Aorta (tissue), 5 donors: Measurements from ENCODE around the gene C19orf25. TPM values are rescaled to one million over a fixed set of nuclear protein-coding genes. Genes with fewer than 3 reads are reported as not detected.

Experiments used
- ATAC-seq: fragments of 200-7000 bp; cut with Tn5 transposase; one replicate; pipeline ENCODE4 v1.9.1; 2022; ENCODE audit warnings: moderate library complexity; ENCODE audit not compliant: low FRiP score
- DNase-seq, 2 donors: peaks; one replicate each; pipeline ENCODE4 v3.0.0-alpha.2; 2020
- H3K27ac ChIP-seq, 2 donors: one replicate each; pipeline ENCODE4 v1.5.1; 2013; ENCODE audit warnings: low read length in 2 of 2, mild to moderate bottlenecking in 2 of 2, moderate library complexity in 2 of 2, control low read depth in 1 of 2, inconsistent platforms in 1 of 2, low read depth in 1 of 2
- H3K27me3 ChIP-seq, 2 donors: one replicate each; pipeline ENCODE4 v1.6.1; 2013; ENCODE audit warnings: control low read depth in 1 of 2, low read length in 1 of 2, mild to moderate bottlenecking in 1 of 2, moderate library complexity in 1 of 2; ENCODE audit not compliant: insufficient read depth in 2 of 2, control insufficient read depth in 1 of 2
- H3K36me3 ChIP-seq, 2 donors: one replicate each; pipeline ENCODE4 v1.6.1; 2013; ENCODE audit warnings: control low read depth in 1 of 2, low read length in 1 of 2, mild to moderate bottlenecking in 1 of 2; ENCODE audit not compliant: insufficient read depth in 2 of 2, control insufficient read depth in 1 of 2
- H3K4me1 ChIP-seq, 2 donors: one replicate each; pipeline ENCODE4 v1.6.1; 2013; ENCODE audit warnings: low read length in 2 of 2, control low read depth in 1 of 2, mild to moderate bottlenecking in 1 of 2, moderate library complexity in 1 of 2; ENCODE audit not compliant: insufficient read depth in 2 of 2, control insufficient read depth in 1 of 2
- H3K4me3 ChIP-seq, 2 donors: one replicate each; pipeline ENCODE4 v1.5.1; 2013; ENCODE audit warnings: low read length in 2 of 2, control low read depth in 1 of 2, mild to moderate bottlenecking in 1 of 2
- H3K9me3 ChIP-seq: one replicate; pipeline ENCODE4 v1.6.1; 2013; ENCODE audit warnings: mild to moderate bottlenecking, low read length; ENCODE audit not compliant: control insufficient read depth
- WGBS, 2 donors: extraction: QIAGEN DNeasy Blood & Tissue Kit; methylation state at CpG; one replicate each; pipeline ENCODE4 v1.1.7; 2013; 5-methylcytosine and 5-hydroxymethylcytosine counted together
- intact Hi-C, 2 donors: fragments of 100-400 bp; cut with DNase I; formaldehyde crosslinking; loops; one replicate each; pipeline versions ENCODE4 v1.14.2 to v1.15.0; 2022
- polyA plus RNA-seq, 2 donors: library from polyadenylated mRNA; stranded (reverse); fragments of 200-250 nt; gene quantifications; one replicate each; pipeline ENCODE4 v1.2.3, GENCODE V29; 2013
- total RNA-seq, 2 donors: library from RNA; stranded (reverse); fragmentation: NEBNext Ultra II Directional; extraction: Animal tissue kit (Norgen Biotek cat#: 25700); gene quantifications; one replicate each; pipeline ENCODE4 v1.2.1, GENCODE V29; 2021
- donor health status: healthy with polysubstance abuse.
- donor health status: Bipolar disorder and iron deficiency.
- donor health status: DM: no; HTN: no; CAD: no.
- donor health status: DM: no; HTN: no; CAD: no.
- donor health status: DM: yes; HTN: yes; CAD: no.

Gene C19orf25
- total and polyA plus RNA-seq, 4 donors: 19.0 to 33.5 (median 22.8) TPM

DNA sequence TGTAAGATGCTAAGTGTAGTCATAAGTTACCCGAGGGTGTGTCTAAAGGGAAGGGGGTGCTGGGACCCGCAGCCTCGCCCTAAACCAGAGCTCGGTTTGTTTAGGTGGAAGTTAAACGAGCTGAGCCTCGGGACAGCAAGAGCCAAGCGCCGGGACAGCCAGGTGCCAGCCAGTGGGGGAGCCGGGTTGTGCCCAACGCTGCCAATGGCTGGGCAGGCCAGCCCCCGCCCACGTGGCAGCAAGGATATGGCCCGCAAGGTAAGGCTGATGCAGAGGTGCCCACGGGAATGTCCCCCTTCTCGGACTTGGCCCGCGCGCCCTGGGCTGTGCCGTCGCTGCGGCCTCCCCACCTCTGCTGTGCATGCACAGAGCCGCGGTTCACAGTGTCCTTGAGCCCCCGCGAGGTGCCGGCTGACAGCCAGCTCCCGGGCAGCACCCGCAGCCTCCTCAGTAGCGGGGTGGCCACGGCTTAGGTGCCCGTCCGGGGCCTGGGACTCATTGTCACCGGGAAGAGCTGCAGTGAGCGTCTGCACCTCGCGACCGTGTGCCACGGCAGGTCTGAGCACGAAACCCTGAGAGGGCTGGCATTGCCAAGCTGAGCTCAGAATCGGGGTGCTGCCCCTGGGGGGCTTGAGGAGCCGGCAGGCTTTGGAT, 50.1 kb downstream of the C19orf25 start:
- no peak overlapping the region for H3K4me3 ChIP-seq
- H3K27ac ChIP-seq: no peak overlapping the region
- WGBS, 2 donors: 90 to 91% methylated on average over 41 of the region's 41 CpGs
- intact Hi-C loops: no loop called here
- no peak for ATAC-seq
- H3K4me1 ChIP-seq: no peaks in the 10 kb centered on the region
- H3K36me3 ChIP-seq: no peaks in the 10 kb centered on the region
- H3K27me3 ChIP-seq: no peaks in the 10 kb centered on the region
- H3K9me3 ChIP-seq: no peaks in the 10 kb centered on the region
- DNase-seq: no peak

DNA sequence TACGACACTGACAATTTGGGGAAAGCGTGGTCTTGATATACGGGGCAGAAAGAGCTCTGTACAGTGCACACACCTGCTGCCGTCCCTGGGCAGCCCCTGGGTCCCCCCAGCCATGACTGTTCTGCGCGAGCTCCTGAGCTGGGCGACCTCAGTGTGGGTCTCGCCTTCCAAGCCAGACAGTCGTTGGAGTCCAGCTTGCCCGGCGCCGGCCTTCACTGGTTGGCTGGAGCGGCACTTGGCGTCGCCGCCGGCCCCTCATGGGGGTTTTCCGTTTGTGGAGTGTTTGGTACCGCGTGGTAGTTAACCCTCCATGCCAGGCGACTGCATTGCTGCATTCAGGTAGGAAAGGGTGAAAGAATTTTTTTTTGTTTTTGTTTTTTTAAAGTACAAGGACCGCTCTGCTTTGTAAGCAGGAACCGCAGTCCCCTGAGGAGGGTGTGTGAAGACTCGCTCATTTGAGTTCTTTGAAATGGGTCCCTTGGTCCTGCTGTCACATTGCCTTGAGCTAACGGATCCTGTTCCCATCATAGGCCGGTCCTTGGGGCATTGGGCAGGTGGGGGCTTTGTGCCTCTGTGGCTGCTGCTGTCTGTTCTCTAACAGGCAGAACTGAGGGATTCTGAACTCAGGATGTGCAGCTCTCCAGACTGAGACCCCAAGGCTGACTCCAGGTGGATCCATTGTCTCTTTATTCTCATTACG, 51.6 kb downstream of the C19orf25 start:
- DNase-seq: no peak
- intact Hi-C loops: no loop called here
- Histone ChIP-seq H3K9me3 (no peaks in the 10 kb centered on the region), H3K27ac (no peak overlapping the region), H3K27me3 (no peaks in the 10 kb centered on the region), H3K4me3 (no peak overlapping the region), H3K36me3 (no peaks in the 10 kb centered on the region), H3K4me1 (no peaks in the 10 kb centered on the region)
- ATAC-seq: no peak
- 87 to 90% methylated on average over 27 of the region's 27 CpGs for WGBS, 2 donors

DNA sequence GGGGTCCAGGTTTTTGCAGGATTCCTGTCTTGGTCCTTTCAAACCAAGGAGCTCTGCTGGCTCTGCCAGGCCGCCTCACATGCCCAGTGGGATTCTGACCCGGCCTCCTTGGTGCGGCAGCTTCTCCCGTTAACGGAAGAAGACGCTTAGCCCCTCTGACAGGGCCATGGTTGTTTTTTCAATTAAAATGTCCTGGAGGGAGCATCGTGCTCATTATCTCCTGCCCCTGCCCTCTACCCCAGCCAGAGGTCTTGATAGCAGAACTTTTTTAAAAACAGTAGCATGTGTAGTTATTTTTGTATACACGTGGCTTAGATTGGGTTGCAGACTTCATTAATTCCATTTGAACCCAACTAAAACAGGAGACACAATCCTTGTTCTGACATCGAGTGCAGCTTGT, 52.3 kb downstream of the C19orf25 start:
- no peaks in the 10 kb centered on the region for H3K9me3 ChIP-seq
- no peak overlapping the region for H3K4me3 ChIP-seq
- no peak overlapping the region for H3K27ac ChIP-seq
- DNase-seq: no peak
- H3K27me3 ChIP-seq: no peaks in the 10 kb centered on the region
- H3K36me3 ChIP-seq: no peaks in the 10 kb centered on the region
- intact Hi-C loops: no loop called here
- ATAC-seq: no peak
- whole genome bisulfite sequencing, 2 donors: 77 to 82% methylated on average over 9 of the region's 9 CpGs
- no peaks in the 10 kb centered on the region for H3K4me1 ChIP-seq

DNA sequence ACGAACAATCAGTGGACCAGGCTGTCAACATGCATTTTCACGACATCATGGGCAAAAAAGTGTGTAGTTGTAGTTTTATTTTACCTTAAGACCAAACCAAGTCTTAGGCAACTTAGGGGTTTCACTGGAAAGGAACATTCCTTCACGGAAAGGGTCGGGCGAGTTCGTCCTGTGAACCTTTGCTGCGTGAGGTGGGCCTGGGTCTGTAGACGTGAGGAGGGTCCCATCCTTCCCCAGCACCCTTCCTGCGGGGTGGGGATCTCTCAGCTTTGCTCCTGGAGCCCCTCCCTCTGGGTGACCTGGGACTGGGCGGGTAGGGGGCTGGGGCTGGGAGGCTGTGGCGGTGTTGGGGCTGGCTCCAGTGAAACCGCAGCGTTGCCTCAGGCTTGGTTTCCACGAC, 53.1 kb downstream of the C19orf25 start:
- WGBS, 2 donors: 91% methylated on average over 14 of the region's 14 CpGs
- no peaks in the 10 kb centered on the region for H3K36me3 ChIP-seq
- no peak overlapping the region for H3K4me3 ChIP-seq
- H3K4me1 ChIP-seq: no peaks in the 10 kb centered on the region
- DNase-seq (no peak), ATAC-seq (no peak)
- H3K27me3 ChIP-seq: no peaks in the 10 kb centered on the region
- intact Hi-C loops: no loop called here
- no peaks in the 10 kb centered on the region for H3K9me3 ChIP-seq
- no peak overlapping the region for H3K27ac ChIP-seq

DNA sequence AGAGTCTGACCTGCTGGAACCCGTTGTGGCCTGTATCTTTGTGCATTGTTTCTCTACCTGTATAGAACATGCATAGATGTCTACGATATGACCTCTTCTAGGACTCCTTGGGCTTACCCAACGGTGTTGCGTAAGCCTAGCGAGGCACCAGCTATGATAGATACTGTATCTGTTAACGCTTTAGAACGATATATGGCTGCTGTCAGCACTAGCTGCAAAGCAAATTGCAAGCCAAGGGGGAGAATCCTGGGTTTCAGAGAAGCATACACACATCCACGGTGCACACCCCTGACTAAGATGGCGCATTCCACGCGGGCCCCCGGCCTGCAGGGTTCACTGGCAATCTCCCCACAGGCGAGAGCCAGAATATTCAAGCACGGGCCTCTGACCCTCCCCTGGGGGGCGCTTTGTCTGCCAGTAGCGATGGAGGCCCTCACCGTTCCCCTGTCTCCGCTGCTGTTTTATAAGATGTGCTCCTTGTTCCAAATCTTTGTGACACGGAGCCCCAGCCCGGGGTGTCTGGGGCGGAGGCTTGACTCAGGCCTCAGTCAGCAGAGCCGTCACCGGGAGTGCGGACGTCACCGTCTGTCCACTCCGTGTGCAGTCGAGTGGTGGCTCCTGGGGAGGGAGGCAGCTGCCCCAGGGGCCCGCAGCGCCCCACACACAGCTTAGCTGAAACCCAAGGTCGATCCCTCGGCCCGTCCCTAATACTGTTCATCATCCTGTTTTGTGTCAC, 53.7 kb downstream of the C19orf25 start:
- DNase-seq (no peak), ATAC-seq (no peak)
- Histone ChIP-seq H3K27me3 (no peaks in the 10 kb centered on the region), H3K36me3 (no peaks in the 10 kb centered on the region), H3K27ac (no peak overlapping the region), H3K4me1 (no peaks in the 10 kb centered on the region), H3K4me3 (no peak overlapping the region), H3K9me3 (no peaks in the 10 kb centered on the region)
- 73 to 83% methylated on average over 33 of the region's 33 CpGs for WGBS, 2 donors
- intact Hi-C loops: no loop called here

DNA sequence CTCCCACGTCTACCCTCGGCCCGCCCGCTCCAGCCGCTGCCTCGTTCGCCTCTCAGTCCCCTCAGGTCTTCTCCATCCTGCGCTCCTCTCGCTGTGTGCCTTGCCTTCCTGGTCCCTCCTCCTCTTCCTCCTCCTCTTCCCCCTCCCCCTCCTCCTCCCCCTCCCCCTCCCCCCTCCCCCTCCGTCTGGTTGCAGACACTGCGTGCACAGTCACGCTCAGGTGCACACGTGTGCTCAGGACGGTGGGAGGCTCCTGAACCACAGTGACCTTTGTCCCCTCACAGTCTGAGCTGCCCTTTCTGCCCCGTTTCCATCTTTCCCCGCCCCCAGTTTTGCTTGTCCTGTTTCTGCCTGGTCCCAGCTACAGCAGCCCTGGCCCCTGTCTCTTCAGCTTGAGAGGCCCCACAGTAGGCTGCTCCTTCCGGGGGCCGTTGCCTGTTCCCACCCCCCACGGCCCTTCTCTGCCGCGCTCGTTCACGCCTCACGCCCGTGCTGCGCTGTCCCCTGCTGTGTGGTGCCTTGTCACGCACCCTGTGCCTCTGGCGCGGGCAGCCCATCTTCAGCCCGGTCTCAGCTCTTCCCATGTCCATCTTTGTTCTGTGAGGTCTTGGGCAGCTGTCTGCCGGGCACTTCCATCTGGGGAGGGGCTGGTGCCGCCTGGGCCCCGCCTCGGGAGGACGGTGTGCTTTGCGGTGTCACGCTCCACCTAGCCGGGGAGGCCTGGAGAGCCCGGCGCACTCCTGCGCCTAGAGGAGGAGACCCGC, 54.6 kb downstream of the C19orf25 start:
- intact Hi-C loops: no loop called here
- H3K9me3 ChIP-seq: no peaks in the 10 kb centered on the region
- no peaks in the 10 kb centered on the region for H3K4me1 ChIP-seq
- no peak for ATAC-seq
- DNase-seq: no peak
- 81 to 85% methylated on average over 35 to 41 of the region's 42 CpGs for WGBS, 2 donors
- H3K4me3 ChIP-seq: no peak overlapping the region
- no peaks in the 10 kb centered on the region for H3K36me3 ChIP-seq
- H3K27ac ChIP-seq: no peak overlapping the region
- no peaks in the 10 kb centered on the region for H3K27me3 ChIP-seq

DNA sequence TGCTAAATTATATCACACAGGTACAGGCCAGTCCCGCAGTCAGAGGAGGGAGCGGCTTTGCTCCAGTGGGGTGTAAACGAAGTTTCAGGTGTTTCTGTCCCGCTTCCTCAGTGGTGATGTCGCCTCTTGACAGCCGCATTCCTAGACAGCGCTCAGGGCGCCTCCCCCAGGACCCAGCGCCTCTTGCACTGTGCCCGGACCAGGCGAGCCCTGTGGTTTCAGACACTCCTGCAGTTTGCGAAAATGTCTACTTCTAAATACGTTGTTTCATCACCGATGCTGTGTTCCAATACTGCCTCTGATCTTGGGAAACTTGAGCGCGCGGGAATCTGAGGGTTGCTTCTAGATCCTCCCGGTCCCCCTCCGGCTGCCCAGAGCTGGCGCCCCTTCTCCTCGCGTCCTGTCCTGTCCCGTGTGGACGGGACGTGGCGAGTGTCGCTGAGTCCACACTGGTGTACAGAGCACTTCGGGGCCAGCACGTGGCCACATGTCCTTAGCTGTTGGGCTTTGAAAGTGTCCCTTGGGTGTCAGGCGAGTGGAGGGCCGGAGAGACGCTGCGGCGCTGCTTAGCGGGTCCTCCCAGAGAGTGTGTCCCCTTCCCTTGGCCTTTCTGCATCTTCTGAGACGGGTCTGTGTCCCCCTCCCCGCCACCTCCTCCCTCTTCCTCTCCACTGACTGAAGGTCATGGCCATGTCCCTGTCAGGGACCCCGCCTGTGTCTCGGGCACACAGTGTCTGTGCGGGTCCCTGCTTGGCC, 55.4 kb downstream of the C19orf25 start:
- 88 to 90% methylated on average over 40 of the region's 40 CpGs for WGBS, 2 donors
- Histone ChIP-seq H3K27me3 (no peaks in the 10 kb centered on the region), H3K4me1 (no peaks in the 10 kb centered on the region), H3K36me3 (no peaks in the 10 kb centered on the region), H3K27ac (no peak overlapping the region), H3K9me3 (no peaks in the 10 kb centered on the region), H3K4me3 (no peak overlapping the region)
- no peak for DNase-seq
- ATAC-seq: no peak
- intact Hi-C loops: no loop called here
